ENCODE data around the gene AKAP8L. TPM values are rescaled to one million over a fixed set of nuclear protein-coding genes. Genes with fewer than 3 reads are reported as not detected.

AKAP8L gene
- polyA plus RNA-seq, 1 experiment: 30.4 TPM

DNA sequence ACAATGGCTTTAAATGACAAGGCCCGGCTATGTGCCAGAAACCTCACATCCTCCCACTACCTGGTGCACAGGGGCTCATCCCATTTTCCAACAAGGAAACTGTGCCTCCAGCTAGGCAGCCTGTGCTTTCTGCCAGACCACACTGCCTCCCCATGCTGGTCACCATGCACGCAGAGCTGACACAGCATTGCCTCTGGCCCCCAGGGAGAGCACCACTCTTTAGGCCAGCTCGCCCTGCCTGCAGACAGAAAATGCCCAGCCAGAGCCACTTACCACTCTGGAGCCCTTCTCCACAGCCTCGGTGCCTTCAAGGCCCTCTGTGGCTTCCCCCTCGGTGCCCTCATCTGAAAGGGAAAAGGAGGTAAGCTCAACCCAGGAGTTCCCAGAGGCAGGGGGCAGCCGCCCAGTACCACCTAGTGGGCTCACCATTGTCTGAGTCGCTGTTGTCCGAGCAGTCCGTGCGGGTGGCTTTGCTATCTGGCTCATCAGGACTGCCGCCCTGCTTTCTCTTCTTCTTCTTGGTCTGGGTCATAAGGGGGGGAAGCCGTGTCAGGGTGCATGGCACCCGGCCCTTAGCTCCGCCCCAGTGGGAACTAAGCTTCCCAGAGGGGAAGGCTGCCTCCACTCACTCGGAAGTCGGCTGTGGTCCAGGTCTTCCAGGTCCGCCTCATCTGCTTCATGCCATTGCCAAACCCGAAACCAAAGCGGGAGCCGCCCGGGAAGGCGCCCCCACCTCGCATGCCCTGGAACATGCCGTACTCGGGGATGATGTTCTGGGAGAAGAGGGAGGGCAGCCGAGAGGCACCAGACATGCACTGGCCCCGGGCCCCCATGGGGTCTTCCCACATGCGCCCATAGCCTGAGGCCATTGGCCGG, 18.0 kb downstream of the AKAP8L start:
- H3K27ac ChIP-seq (ENCODE audit: low read depth, low read length): no peak overlapping the region
- H3K9me3 ChIP-seq (ENCODE audit: control insufficient read depth, insufficient read depth, low read length): no peaks in the 10 kb centered on the region; the same call in 1 of the 2 replicates
- TF ChIP-seq, protein P1, sequence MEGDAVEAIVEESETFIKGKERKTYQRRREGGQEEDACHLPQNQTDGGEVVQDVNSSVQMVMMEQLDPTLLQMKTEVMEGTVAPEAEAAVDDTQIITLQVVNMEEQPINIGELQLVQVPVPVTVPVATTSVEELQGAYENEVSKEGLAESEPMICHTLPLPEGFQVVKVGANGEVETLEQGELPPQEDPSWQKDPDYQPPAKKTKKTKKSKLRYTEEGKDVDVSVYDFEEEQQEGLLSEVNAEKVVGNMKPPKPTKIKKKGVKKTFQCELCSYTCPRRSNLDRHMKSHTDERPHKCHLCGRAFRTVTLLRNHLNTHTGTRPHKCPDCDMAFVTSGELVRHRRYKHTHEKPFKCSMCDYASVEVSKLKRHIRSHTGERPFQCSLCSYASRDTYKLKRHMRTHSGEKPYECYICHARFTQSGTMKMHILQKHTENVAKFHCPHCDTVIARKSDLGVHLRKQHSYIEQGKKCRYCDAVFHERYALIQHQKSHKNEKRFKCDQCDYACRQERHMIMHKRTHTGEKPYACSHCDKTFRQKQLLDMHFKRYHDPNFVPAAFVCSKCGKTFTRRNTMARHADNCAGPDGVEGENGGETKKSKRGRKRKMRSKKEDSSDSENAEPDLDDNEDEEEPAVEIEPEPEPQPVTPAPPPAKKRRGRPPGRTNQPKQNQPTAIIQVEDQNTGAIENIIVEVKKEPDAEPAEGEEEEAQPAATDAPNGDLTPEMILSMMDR (IDR thresholded peaks at IDR 0.05; ENCODE audit: low read depth, low read length): no peak
- H3K4me3 ChIP-seq (ENCODE audit: low read depth, low read length): no peak overlapping the region
- no peak for DNase-seq (ENCODE audit: low read depth, low spot score)
- POLR2A ChIA-PET: no interaction called here
- H3K27me3 ChIP-seq (ENCODE audit: control insufficient read depth, insufficient read depth, low read length): no peaks in the 10 kb centered on the region
- CTCF ChIA-PET: no interaction called here

DNA sequence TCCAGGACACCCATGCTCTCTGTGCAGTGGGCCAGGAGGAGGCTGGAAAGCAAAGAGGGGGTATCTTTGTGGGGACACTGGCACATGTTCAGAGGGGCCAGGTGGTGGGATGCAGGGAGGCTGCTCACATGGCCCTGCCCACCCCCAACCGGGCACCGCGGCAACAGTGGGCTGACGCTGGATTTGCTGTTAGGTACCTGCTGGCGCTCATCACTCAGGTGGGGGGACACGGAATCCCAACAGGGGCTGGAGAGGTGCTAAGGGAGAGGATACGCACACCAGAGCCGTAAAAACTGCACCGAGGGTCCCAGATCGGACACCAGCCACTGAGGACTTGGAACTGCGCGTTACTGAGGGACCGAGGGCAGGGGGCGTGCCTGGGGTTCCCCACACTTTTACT, 19.2 kb downstream of the AKAP8L start:
- POLR2A ChIA-PET: no interaction called here
- Histone ChIP-seq H3K9me3 (ENCODE audit: control insufficient read depth, insufficient read depth, low read length) (no peaks in the 10 kb centered on the region; the same call in 1 of the 2 replicates), H3K27me3 (ENCODE audit: control insufficient read depth, insufficient read depth, low read length) (no peaks in the 10 kb centered on the region), H3K4me3 (ENCODE audit: low read depth, low read length) (no peak overlapping the region), H3K27ac (ENCODE audit: low read depth, low read length) (no peak overlapping the region)
- no peak for DNase-seq (ENCODE audit: low read depth, low spot score)
- TF ChIP-seq, protein P1 (IDR thresholded peaks at IDR 0.05; ENCODE audit: low read depth, low read length): no peak
- CTCF ChIA-PET: no interaction called here

DNA sequence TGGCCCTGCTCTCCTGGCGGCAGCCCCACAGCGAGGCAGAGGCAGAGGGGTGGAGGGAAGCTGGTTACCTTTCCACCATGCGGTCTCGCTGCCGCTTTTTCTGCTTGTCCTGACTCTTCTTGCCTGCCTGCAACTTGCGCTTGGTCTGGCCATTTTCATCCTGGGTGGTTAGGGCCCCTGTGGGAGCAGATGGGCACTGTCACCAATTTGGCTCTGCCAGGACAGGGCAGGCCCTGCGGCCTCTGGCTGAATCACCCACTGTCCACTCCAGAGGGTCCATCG, 19.6 kb downstream of the AKAP8L start:
- H3K27ac ChIP-seq (ENCODE audit: low read depth, low read length): no peak overlapping the region
- no peaks in the 10 kb centered on the region for H3K27me3 ChIP-seq (ENCODE audit: control insufficient read depth, insufficient read depth, low read length)
- DNase-seq (ENCODE audit: low read depth, low spot score): no peak
- ChIA-PET POLR2A (no interaction called here), CTCF (no interaction called here)
- no peaks in the 10 kb centered on the region; the same call in 1 of the 2 replicates for H3K9me3 ChIP-seq (ENCODE audit: control insufficient read depth, insufficient read depth, low read length)
- TF ChIP-seq, protein P1 (IDR thresholded peaks at IDR 0.05; ENCODE audit: low read depth, low read length): no peak
- no peak overlapping the region for H3K4me3 ChIP-seq (ENCODE audit: low read depth, low read length)

DNA sequence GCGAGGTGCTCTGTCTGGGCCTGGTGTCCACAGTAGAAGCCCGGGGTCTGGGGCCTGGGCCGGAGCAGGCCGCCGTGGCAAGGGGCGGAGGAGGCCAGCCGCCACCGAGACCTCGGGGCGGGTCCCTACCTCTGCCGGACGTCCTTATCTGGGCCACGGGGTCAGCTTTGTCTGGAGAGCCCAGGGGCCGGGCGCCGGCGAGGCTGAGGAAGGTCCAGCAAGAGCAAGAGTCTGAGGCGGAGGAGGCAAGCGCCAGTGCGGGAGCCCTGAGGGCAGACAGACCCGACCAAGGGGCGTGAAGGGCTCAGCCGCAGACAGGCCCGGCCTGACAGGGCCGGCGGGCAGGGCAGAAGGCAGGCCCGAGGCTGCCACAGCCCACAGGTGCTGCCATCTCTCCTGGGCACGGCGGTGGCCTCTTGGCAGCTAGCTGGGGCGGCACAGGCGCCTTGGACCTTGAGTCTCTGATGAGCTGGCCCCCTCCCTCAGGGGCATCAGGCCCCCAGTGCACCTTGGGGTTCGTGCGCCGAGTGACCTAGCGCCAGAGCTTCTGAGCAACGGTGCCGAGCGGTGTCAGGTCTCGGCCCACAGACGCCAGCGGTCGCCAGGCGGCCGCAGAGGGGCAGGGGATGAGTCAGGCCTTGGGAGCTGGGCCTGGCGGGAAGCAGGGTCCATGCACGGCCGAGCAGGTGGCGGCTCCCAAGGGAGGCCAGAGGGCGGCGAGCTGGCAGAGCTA, 20.1 kb downstream of the AKAP8L start:
- CTCF ChIA-PET: no interaction called here

More for the DNA sequence above, 20.1 kb downstream of the AKAP8L start:
- H3K9me3 ChIP-seq (ENCODE audit: control insufficient read depth, insufficient read depth, low read length): no peaks in the 10 kb centered on the region; the same call in 1 of the 2 replicates
- DNase-seq (ENCODE audit: low read depth, low spot score): no peak
- no peaks in the 10 kb centered on the region for H3K27me3 ChIP-seq (ENCODE audit: control insufficient read depth, insufficient read depth, low read length)
- POLR2A ChIA-PET: no interaction called here
- TF ChIP-seq, protein P1 (IDR thresholded peaks at IDR 0.05; ENCODE audit: low read depth, low read length): no peak
- no peak overlapping the region for H3K27ac ChIP-seq (ENCODE audit: low read depth, low read length)
- no peak overlapping the region for H3K4me3 ChIP-seq (ENCODE audit: low read depth, low read length)

Measured in AG04450 (cell line).